ENCODE data around the gene C2orf76. TPM values are rescaled to one million over a fixed set of nuclear protein-coding genes. Genes with fewer than 3 reads are reported as not detected.

The C2orf76 gene
- total RNA-seq, 2 experiments from 2014 or later: 15.4 to 17.7 TPM

DNA sequence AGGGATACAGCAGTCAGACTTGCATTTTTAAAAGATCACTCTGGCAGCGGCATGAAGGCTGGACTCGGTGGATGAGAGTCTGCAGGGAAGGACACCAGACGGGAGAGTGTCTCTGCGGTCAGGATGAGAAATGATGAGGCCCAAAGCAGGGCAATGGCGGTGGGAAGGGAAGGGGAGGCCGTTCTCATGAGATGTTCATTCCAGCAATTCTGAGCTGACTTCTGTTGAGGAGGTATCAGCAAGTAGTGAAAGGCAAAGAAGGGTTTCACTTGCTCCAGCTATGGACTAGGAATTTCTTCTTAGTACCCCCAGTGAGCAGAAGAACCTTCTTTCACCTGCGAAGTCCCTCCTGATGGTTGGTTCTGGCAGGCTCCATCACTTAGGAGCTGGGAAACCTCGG, 80.0 kb downstream of the C2orf76 start:
- CTCF ChIA-PET (ENCODE audit: unreplicated experiment): no interaction called here
- BruUV-seq (replicated peaks): no TSS peak
- no peak for TF ChIP-seq EZH2phosphoT487 (IDR thresholded peaks at IDR 0.05; ENCODE audit: borderline replicate concordance, low read depth, low read length)
- TF ChIP-seq, protein P1, sequence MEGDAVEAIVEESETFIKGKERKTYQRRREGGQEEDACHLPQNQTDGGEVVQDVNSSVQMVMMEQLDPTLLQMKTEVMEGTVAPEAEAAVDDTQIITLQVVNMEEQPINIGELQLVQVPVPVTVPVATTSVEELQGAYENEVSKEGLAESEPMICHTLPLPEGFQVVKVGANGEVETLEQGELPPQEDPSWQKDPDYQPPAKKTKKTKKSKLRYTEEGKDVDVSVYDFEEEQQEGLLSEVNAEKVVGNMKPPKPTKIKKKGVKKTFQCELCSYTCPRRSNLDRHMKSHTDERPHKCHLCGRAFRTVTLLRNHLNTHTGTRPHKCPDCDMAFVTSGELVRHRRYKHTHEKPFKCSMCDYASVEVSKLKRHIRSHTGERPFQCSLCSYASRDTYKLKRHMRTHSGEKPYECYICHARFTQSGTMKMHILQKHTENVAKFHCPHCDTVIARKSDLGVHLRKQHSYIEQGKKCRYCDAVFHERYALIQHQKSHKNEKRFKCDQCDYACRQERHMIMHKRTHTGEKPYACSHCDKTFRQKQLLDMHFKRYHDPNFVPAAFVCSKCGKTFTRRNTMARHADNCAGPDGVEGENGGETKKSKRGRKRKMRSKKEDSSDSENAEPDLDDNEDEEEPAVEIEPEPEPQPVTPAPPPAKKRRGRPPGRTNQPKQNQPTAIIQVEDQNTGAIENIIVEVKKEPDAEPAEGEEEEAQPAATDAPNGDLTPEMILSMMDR (conservative IDR thresholded peaks at IDR 0.05; ENCODE audit: low read length): no peak
- intact Hi-C loops (cut with micrococcal nuclease; ENCODE audit: unreplicated experiment): no loop called here
- H2AFZ ChIP-seq (ENCODE audit: low read length): no peak overlapping the region
- no peaks in the 10 kb centered on the region for H3K4me1 ChIP-seq (ENCODE audit: insufficient read depth, low read length, poor library complexity, severe bottlenecking)
- H3K9me3 ChIP-seq (ENCODE audit: low read length): no peaks in the 10 kb centered on the region
- H3K4me3 ChIP-seq (ENCODE audit: low read depth, low read length, poor library complexity, severe bottlenecking): no peak overlapping the region
- no peaks in the 10 kb centered on the region for H3K36me3 ChIP-seq (ENCODE audit: insufficient read depth, low read length)
- no peaks in the 10 kb centered on the region for H3K79me2 ChIP-seq (ENCODE audit: insufficient read depth, low read depth, low read length)
- H3K27ac ChIP-seq (ENCODE audit: low read depth, low read length, poor library complexity, severe bottlenecking): no peak overlapping the region
- H3K4me2 ChIP-seq (ENCODE audit: low read length): no peak overlapping the region
- H3K9me2 ChIP-seq (ENCODE audit: insufficient read depth, low read length): no peaks in the 10 kb centered on the region
- H4K20me1 ChIP-seq (ENCODE audit: insufficient read depth, low read length): no peaks in the 10 kb centered on the region
- DNase-seq (ENCODE audit: low spot score): no peak
- POLR2A ChIA-PET: interaction anchor here (0.6 kb wide), 1 partner anchor 403 kb away, joined by 4 read pairs; no protein-coding TSS in a partner anchor

DNA sequence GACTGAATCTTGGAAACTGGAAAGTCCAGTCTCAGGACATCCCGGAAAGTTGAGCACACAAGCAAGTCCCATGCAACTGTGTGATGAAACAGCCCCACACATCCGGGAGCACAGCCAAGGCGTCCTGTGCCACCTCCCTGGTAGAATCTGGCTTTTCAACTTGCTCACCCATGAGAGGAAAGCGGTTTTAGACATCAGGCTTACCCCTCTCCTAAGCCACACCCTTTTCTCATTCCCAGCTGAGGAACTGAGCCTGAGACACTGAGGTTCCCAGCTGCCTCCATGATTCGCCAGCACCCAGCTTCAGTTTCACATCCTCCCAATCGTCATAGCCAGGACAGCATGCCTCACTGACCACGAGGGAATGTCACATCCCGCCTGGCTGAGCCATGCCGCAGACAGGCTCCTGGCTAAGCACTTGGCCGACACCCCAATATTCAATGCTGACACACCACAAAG, 82.7 kb downstream of the C2orf76 start:
- H3K36me3 ChIP-seq (ENCODE audit: insufficient read depth, low read length): no peaks in the 10 kb centered on the region
- no peaks in the 10 kb centered on the region for H4K20me1 ChIP-seq (ENCODE audit: insufficient read depth, low read length)
- no TSS peak for BruUV-seq (replicated peaks)
- H3K9me2 ChIP-seq (ENCODE audit: insufficient read depth, low read length): no peaks in the 10 kb centered on the region
- ChIA-PET CTCF (ENCODE audit: unreplicated experiment) (no interaction called here), POLR2A (no interaction called here)
- H2AFZ ChIP-seq (ENCODE audit: low read length): no peak overlapping the region
- no peak overlapping the region for H3K4me3 ChIP-seq (ENCODE audit: low read depth, low read length, poor library complexity, severe bottlenecking)
- H3K4me2 ChIP-seq (ENCODE audit: low read length): no peak overlapping the region
- no peak overlapping the region for H3K27ac ChIP-seq (ENCODE audit: low read depth, low read length, poor library complexity, severe bottlenecking)
- no peak for DNase-seq (ENCODE audit: low spot score)
- H3K4me1 ChIP-seq (ENCODE audit: insufficient read depth, low read length, poor library complexity, severe bottlenecking): no peaks in the 10 kb centered on the region
- H3K9me3 ChIP-seq (ENCODE audit: low read length): no peaks in the 10 kb centered on the region
- intact Hi-C loops (cut with micrococcal nuclease; ENCODE audit: unreplicated experiment): no loop called here
- no peaks in the 10 kb centered on the region for H3K79me2 ChIP-seq (ENCODE audit: insufficient read depth, low read depth, low read length)
- no peak for TF ChIP-seq EZH2phosphoT487 (IDR thresholded peaks at IDR 0.05; ENCODE audit: borderline replicate concordance, low read depth, low read length)
- TF ChIP-seq, protein P1 (conservative IDR thresholded peaks at IDR 0.05; ENCODE audit: low read length): no peak

DNA sequence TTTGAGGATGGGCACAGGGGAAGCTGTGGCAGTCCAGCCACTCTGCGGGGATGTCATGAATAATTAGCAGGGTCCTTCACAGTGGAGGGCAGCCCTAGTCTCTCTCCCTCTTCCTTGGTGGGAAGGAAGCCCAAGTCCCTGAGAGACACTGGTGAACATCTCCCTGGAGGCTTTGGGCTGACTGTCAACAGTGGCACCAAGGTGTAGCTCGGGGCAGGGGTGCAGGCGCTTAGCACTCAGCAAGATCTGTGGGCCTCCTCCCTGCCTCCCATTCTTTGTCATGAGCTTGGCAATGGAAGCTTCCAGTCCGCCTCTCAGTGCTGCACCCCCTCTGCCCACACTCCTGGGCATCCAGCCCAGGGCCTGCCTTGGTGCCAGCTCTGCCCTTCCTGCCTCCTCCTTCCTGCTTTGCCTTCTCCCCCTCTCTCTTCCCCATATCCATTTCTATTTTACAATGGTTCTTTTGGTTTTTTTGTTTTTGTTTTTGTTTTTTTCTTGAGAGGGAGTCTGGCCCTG, 83.6 kb downstream of the C2orf76 start:
- Histone ChIP-seq H4K20me1 (ENCODE audit: insufficient read depth, low read length) (no peaks in the 10 kb centered on the region), H3K4me2 (ENCODE audit: low read length) (no peak overlapping the region), H3K36me3 (ENCODE audit: insufficient read depth, low read length) (no peaks in the 10 kb centered on the region), H3K27ac (ENCODE audit: low read depth, low read length, poor library complexity, severe bottlenecking) (no peak overlapping the region), H3K9me2 (ENCODE audit: insufficient read depth, low read length) (no peaks in the 10 kb centered on the region), H3K4me1 (ENCODE audit: insufficient read depth, low read length, poor library complexity, severe bottlenecking) (no peaks in the 10 kb centered on the region), H2AFZ (ENCODE audit: low read length) (no peak overlapping the region), H3K79me2 (ENCODE audit: insufficient read depth, low read depth, low read length) (no peaks in the 10 kb centered on the region), H3K4me3 (ENCODE audit: low read depth, low read length, poor library complexity, severe bottlenecking) (no peak overlapping the region), H3K9me3 (ENCODE audit: low read length) (no peaks in the 10 kb centered on the region)
- ChIA-PET POLR2A (no interaction called here), CTCF (ENCODE audit: unreplicated experiment) (no interaction called here)
- no peak for DNase-seq (ENCODE audit: low spot score)
- intact Hi-C loops (cut with micrococcal nuclease; ENCODE audit: unreplicated experiment): no loop called here
- TF ChIP-seq EZH2phosphoT487 (IDR thresholded peaks at IDR 0.05; ENCODE audit: borderline replicate concordance, low read depth, low read length): no peak
- TF ChIP-seq, protein P1 (conservative IDR thresholded peaks at IDR 0.05; ENCODE audit: low read length): no peak
- no TSS peak for BruUV-seq (replicated peaks)
